NCI-H2196 treated with DMSO at 0.1 percent for 48 hours (cell line): ENCODE data around the gene ZNF750.

Experiments
- DNase-seq: peaks from one replicate; lab custom pipeline; 2025; ENCODE audit not compliant: unreplicated experiment; lab: John Stamatoyannopoulos, UW

Gene ZNF750

GRCh38 chr17:82873521-82873920, 33.7 kb upstream of the ZNF750 start:
- DNase-seq, result no peak

- DNase-seq, result no peak
Observed at GRCh38 chr17:82872591-82873520, 33.0 kb upstream of the ZNF750 start.

GRCh38 chr17:82871776-82872561, 32.1 kb upstream of the ZNF750 start:
- DNase-seq, result no peak

GRCh38 chr17:82871056-82871775, 31.4 kb upstream of the ZNF750 start:
- DNase-seq, result no peak

GRCh38 chr17:82870541-82870940, 30.7 kb upstream of the ZNF750 start:
- no peak for DNase-seq

- no peak for DNase-seq
Observed at GRCh38 chr17:82870091-82870491, 30.3 kb upstream of the ZNF750 start.

- DNase-seq, result no peak
Observed at GRCh38 chr17:82869536-82869935, 29.7 kb upstream of the ZNF750 start.

GRCh38 chr17:82868715-82869131, 28.9 kb upstream of the ZNF750 start:
- DNase-seq, result no peak

- DNase-seq, result no peak
Observed at GRCh38 chr17:82867763-82868325, 28.0 kb upstream of the ZNF750 start.

GRCh38 chr17:82866590-82867191, 26.9 kb upstream of the ZNF750 start:
- no peak for DNase-seq

- no peak for DNase-seq
Observed at GRCh38 chr17:82865774-82866395, 26.1 kb upstream of the ZNF750 start.

GRCh38 chr17:82865274-82865673, 25.5 kb upstream of the ZNF750 start:
- DNase-seq, result no peak

- DNase-seq, result no peak
Observed at GRCh38 chr17:82864713-82865248, 25.0 kb upstream of the ZNF750 start.

GRCh38 chr17:82863941-82864712, 24.3 kb upstream of the ZNF750 start:
- DNase-seq, result no peak

GRCh38 chr17:82863383-82863940, 23.6 kb upstream of the ZNF750 start:
- DNase-seq, result no peak

- DNase-seq, result no peak
Observed at GRCh38 chr17:82862737-82863382, 23.0 kb upstream of the ZNF750 start.

GRCh38 chr17:82862191-82862590, 22.4 kb upstream of the ZNF750 start:
- no peak for DNase-seq

GRCh38 chr17:82861393-82861775, 21.6 kb upstream of the ZNF750 start:
- no peak for DNase-seq
